ENCODE results near the gene KNDC1.

DNA sequence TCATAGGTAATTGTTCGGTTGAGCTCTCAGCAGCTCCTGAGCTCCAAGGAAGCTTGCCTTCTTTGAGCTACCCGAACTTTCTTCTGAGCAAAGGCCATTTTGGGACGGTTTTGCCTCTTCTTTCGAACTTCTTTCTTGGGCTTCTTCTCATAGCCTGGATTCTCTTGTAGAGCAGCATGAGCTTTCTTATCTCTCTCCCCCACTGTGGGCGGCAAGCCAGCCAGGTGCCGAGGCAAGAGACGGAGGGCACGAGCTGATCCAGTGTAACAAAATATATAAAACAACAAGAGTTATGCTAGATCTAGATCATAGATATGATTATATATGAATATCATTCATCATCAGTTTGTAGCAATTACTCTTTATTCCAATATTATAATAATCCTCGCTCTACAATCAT lies 16.5 kb upstream of the KNDC1 start:
- TF ChIP-seq, protein P1, sequence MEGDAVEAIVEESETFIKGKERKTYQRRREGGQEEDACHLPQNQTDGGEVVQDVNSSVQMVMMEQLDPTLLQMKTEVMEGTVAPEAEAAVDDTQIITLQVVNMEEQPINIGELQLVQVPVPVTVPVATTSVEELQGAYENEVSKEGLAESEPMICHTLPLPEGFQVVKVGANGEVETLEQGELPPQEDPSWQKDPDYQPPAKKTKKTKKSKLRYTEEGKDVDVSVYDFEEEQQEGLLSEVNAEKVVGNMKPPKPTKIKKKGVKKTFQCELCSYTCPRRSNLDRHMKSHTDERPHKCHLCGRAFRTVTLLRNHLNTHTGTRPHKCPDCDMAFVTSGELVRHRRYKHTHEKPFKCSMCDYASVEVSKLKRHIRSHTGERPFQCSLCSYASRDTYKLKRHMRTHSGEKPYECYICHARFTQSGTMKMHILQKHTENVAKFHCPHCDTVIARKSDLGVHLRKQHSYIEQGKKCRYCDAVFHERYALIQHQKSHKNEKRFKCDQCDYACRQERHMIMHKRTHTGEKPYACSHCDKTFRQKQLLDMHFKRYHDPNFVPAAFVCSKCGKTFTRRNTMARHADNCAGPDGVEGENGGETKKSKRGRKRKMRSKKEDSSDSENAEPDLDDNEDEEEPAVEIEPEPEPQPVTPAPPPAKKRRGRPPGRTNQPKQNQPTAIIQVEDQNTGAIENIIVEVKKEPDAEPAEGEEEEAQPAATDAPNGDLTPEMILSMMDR (IDR thresholded peaks at IDR 0.05; ENCODE audit: low read depth, low read length), result no peak
- TF ChIP-seq EZH2phosphoT487 (IDR thresholded peaks at IDR 0.05; ENCODE audit: low read depth), result no peak
